ENCODE results near the gene DPP9. TPM values are rescaled to one million over a fixed set of nuclear protein-coding genes. Genes with fewer than 3 reads are reported as not detected.

Gene DPP9
- total and polyA plus RNA-seq, 2 of the 13 experiments (the other 11 are each of a cell fraction or from before 2014, with no cell fraction given), result 8.4 to 25.8 TPM

- TF ChIP-seq KDM4B (CRISPR knock-in tag; IDR thresholded peaks at IDR 0.05) (no peak), ZNF543 (CRISPR knock-in tag; IDR thresholded peaks at IDR 0.05) (no peak), ZNF335 (CRISPR knock-in tag; IDR thresholded peaks at IDR 0.05) (no peak), HNF4G (IDR thresholded peaks at IDR 0.05; ENCODE audit: borderline replicate concordance, low read depth, low read length) (peak; percentile 85), HNF4G (CRISPR knock-in tag; IDR thresholded peaks at IDR 0.05; ENCODE audit: borderline replicate concordance, low read depth) (peak; percentile 92), SYNCRIP (IDR thresholded peaks at IDR 0.05; ENCODE audit: insufficient read depth, low read depth, low read length) (no peak), HINFP (CRISPR knock-in tag; IDR thresholded peaks at IDR 0.05; ENCODE audit: low read depth) (no peak), ZBTB4 (CRISPR knock-in tag; IDR thresholded peaks at IDR 0.05; ENCODE audit: borderline replicate concordance) (peak; percentile 68; the same call in 1 of the 2 replicates), PLSCR1 (CRISPR knock-in tag; IDR thresholded peaks at IDR 0.05; ENCODE audit: borderline replicate concordance) (no peak), NFE2L2 (IDR thresholded peaks at IDR 0.05; ENCODE audit: low read length) (no peak), REPIN1 (CRISPR knock-in tag; IDR thresholded peaks at IDR 0.05; ENCODE audit: borderline replicate concordance, low read depth) (0 out of 2 replicates have a peak, but pooled peaks have one; percentile 19), SMAD1 (CRISPR knock-in tag; IDR thresholded peaks at IDR 0.05; ENCODE audit: borderline replicate concordance, low read depth) (peak; percentile 91; the same call in 1 of the 2 replicates), USF2 (IDR thresholded peaks at IDR 0.05; ENCODE audit: low read depth, low read length) (no peak), USF2 (CRISPR knock-in tag; IDR thresholded peaks at IDR 0.05; ENCODE audit: borderline replicate concordance) (no peak)
- TF ChIP-seq, protein P1, sequence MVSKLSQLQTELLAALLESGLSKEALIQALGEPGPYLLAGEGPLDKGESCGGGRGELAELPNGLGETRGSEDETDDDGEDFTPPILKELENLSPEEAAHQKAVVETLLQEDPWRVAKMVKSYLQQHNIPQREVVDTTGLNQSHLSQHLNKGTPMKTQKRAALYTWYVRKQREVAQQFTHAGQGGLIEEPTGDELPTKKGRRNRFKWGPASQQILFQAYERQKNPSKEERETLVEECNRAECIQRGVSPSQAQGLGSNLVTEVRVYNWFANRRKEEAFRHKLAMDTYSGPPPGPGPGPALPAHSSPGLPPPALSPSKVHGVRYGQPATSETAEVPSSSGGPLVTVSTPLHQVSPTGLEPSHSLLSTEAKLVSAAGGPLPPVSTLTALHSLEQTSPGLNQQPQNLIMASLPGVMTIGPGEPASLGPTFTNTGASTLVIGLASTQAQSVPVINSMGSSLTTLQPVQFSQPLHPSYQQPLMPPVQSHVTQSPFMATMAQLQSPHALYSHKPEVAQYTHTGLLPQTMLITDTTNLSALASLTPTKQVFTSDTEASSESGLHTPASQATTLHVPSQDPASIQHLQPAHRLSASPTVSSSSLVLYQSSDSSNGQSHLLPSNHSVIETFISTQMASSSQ (IDR thresholded peaks at IDR 0.05; ENCODE audit: low read depth), result no peak
- TF ChIP-seq, protein P1 (CRISPR knock-in tag; IDR thresholded peaks at IDR 0.05; ENCODE audit: borderline replicate concordance), result no peak
Observed at GRCh38 chr19:4639531-4640246, 84.0 kb downstream of the DPP9 start (continued).
